Motor neuron (in vitro differentiated cells): Measurements from ENCODE around the gene CTNNA1. TPM values are rescaled to one million over a fixed set of nuclear protein-coding genes. Genes with fewer than 3 reads are reported as not detected.
A peak's percentile ranks its signal among the peaks of the same experiment; 100 is the strongest.
"Not testable (repeated sequence)": the region's sequence is repeated elsewhere in the genome, so short reads cannot be mapped to it uniquely, and the experiment has no call there.

ENCODE experiments used
- ATAC-seq, 8 experiments: fragments of 200-7000 bp; cut with Tn5 transposase; replicated peaks in 6 of 8; 2 replicates each; pipeline ENCODE4 v1.8.0; 2021; ENCODE audit warnings: mild to moderate bottlenecking in 8 of 8, moderate library complexity in 8 of 8
- H3K27ac ChIP-seq, 2 donors: fragments of 250-450 bp; sonication (Bioruptor Pico); 2 replicates each; pipeline ENCODE4 v1.9.0; 2021; ENCODE audit warnings: antibody characterized with exemption in 2 of 2, mild to moderate bottlenecking in 2 of 2, moderate library complexity in 1 of 2
- H3K4me1 ChIP-seq, 2 donors: fragments of 250-450 bp; sonication (Bioruptor Pico); replicated peaks in 1 of 2; 2 replicates each; pipeline ENCODE4 v1.6.1; 2021; ENCODE audit warnings: antibody characterized with exemption in 2 of 2, mild to moderate bottlenecking in 2 of 2, moderate library complexity in 1 of 2
- H3K4me3 ChIP-seq, 5 donors: fragments of 250-450 bp; sonication (Bioruptor Pico); 2 replicates each; pipeline ENCODE4 v1.9.0; 2021; ENCODE audit warnings: antibody characterized with exemption in 5 of 5, mild to moderate bottlenecking in 5 of 5, moderate library complexity in 4 of 5
- WGBS, 10 experiments: fragments of 450-650 bp; shearing (Covaris generic); methylation state at CpG; one replicate each; pipeline ENCODE4 v1.0.0; 2022; 5-methylcytosine and 5-hydroxymethylcytosine counted together
- in situ Hi-C, 9 experiments: fragments of 400-800 bp; cut with MboI; loops; one replicate each; pipeline ENCODE4 v1.15.0; 2021; ENCODE audit warnings: low sequenced_read_pairs in 9 of 9, low pct_unique_long_range_greater_than_20kb in 2 of 9; ENCODE audit not compliant: unreplicated experiment in 9 of 9
- total RNA-seq, 8 experiments: library from RNA; unstranded; fragments of 300-600 nt; gene quantifications; 2 replicates each; pipeline versions ENCODE4 v1.2.3 to v1.2.4, GENCODE V29; 2022

The CTNNA1 gene
- total RNA-seq, 8 experiments from 2014 or later: 176 to 339 (median 205) TPM

- H3K4me3 ChIP-seq: no peak overlapping the region
- in situ Hi-C loops: no loop called here
- H3K4me1 ChIP-seq: peaks cover 13 to 16% of the 10 kb centered on the region in 2 donors
- no peak for ATAC-seq
- WGBS, 10 experiments: 44 to 100% (median 93%) methylated on average over 1 to 4 of the region's 4 CpGs; no CpG with 5 or more reads in 1 of the 10 experiments
- no peak overlapping the region for H3K27ac ChIP-seq
These were observed 26.4 kb upstream of the CTNNA1 start for GRCh38 chr5:138726848-138727247.

- in situ Hi-C loops: not testable (repeated sequence)
These were observed 22.7 kb upstream of the CTNNA1 start for GRCh38 chr5:138730496-138730895.

GRCh38 chr5:138732466-138732865, 20.8 kb upstream of the CTNNA1 start:
- no peak overlapping the region for H3K27ac ChIP-seq
- 10 to 82% (median 61%) methylated on average over 1 to 2 of the region's 2 CpGs; no CpG with 5 or more reads in 4 of the 10 experiments for WGBS, 10 experiments
- H3K4me3 ChIP-seq: no peak overlapping the region
- no peak for ATAC-seq
- in situ Hi-C loops: no loop called here
- no peaks in the 10 kb centered on the region for H3K4me1 ChIP-seq

More at GRCh38 chr5:138730496-138730895, 22.7 kb upstream of the CTNNA1 start:
- H3K4me1 ChIP-seq, H3K27ac ChIP-seq, ATAC-seq, H3K4me3 ChIP-seq: not testable (repeated sequence)
- 91 to 100% (median 99%) methylated on average over 1 to 7 of the region's 12 CpGs; no CpG with 5 or more reads in 4 of the 10 experiments for WGBS, 10 experiments

GRCh38 chr5:138732933-138733332, 20.3 kb upstream of the CTNNA1 start:
- H3K4me1 ChIP-seq: peaks cover 0 to 3% of the 10 kb centered on the region in 2 donors
- H3K27ac ChIP-seq: no peak overlapping the region
- no peak for ATAC-seq
- 60 to 100% (median 87%) methylated on average over 1 to 4 of the region's 4 CpGs; no CpG with 5 or more reads in 1 of the 10 experiments for WGBS, 10 experiments
- H3K4me3 ChIP-seq: no peak overlapping the region
- in situ Hi-C loops: no loop called here

- ATAC-seq: no peak
- in situ Hi-C loops: no loop called here
- Histone ChIP-seq H3K27ac (no peak overlapping the region), H3K4me1 (peaks cover 0 to 4% of the 10 kb centered on the region in 2 donors), H3K4me3 (no peak overlapping the region)
- 20 to 100% (median 69%) methylated on average over 1 to 2 of the region's 2 CpGs; no CpG with 5 or more reads in 2 of the 10 experiments for WGBS, 10 experiments
These were observed 19.7 kb upstream of the CTNNA1 start for GRCh38 chr5:138733509-138733908.

GRCh38 chr5:138736293-138736692, 16.9 kb upstream of the CTNNA1 start:
- Histone ChIP-seq H3K27ac (no peak overlapping the region), H3K4me1 (peaks cover 0 to 4% of the 10 kb centered on the region in 2 donors), H3K4me3 (no peak overlapping the region)
- ATAC-seq: peak in 3 of 8 experiments; percentile 32 to 83 (median 67)
- WGBS, 10 experiments: 46 to 100% (median 94%) methylated on average over 1 to 5 of the region's 5 CpGs; no CpG with 5 or more reads in 2 of the 10 experiments
- in situ Hi-C loops: no loop called here

GRCh38 chr5:138737494-138738265, 15.5 kb upstream of the CTNNA1 start:
- 50 to 100% (median 84%) methylated on average over 1 to 2 of the region's 2 CpGs; no CpG with 5 or more reads in 2 of the 10 experiments for WGBS, 10 experiments
- no peak overlapping the region for H3K27ac ChIP-seq
- H3K4me3 ChIP-seq: no peak overlapping the region
- peaks cover 0 to 4% of the 10 kb centered on the region in 2 donors for H3K4me1 ChIP-seq
- peak in 1 of 8 experiments; percentile 23 for ATAC-seq
- in situ Hi-C loops: no loop called here

- in situ Hi-C loops: no loop called here
- Histone ChIP-seq H3K4me1 (peaks cover 0 to 4% of the 10 kb centered on the region in 2 donors), H3K27ac (no peak overlapping the region), H3K4me3 (no peak overlapping the region)
- ATAC-seq: no peak
- 15 to 86% (median 53%) methylated on average over 1 to 4 of the region's 4 CpGs for WGBS, 10 experiments
These were observed 14.8 kb upstream of the CTNNA1 start for GRCh38 chr5:138738399-138738798.

- no peak overlapping the region for H3K4me3 ChIP-seq
- 88 to 100% (median 97%) methylated on average over 1 of the region's 1 CpG; no CpG with 5 or more reads in 2 of the 10 experiments for WGBS, 10 experiments
- ATAC-seq: no peak
- no peak overlapping the region for H3K27ac ChIP-seq
- peaks cover 0 to 4% of the 10 kb centered on the region in 2 donors for H3K4me1 ChIP-seq
- in situ Hi-C loops: no loop called here
These were observed 13.3 kb upstream of the CTNNA1 start for GRCh38 chr5:138739938-138740337.

GRCh38 chr5:138743484-138743883, 9.7 kb upstream of the CTNNA1 start:
- ATAC-seq: no peak
- Histone ChIP-seq H3K4me1 (no peaks in the 10 kb centered on the region), H3K27ac (no peak overlapping the region), H3K4me3 (no peak overlapping the region)
- in situ Hi-C loops: no loop called here
- WGBS, 10 experiments: 40 to 89% (median 66%) methylated on average over 1 to 3 of the region's 4 CpGs; no CpG with 5 or more reads in 3 of the 10 experiments

GRCh38 chr5:138745268-138745667, 8.0 kb upstream of the CTNNA1 start:
- 13 to 100% (median 90%) methylated on average over 1 to 3 of the region's 6 CpGs; no CpG with 5 or more reads in 2 of the 10 experiments for WGBS, 10 experiments
- in situ Hi-C loops: no loop called here
- Histone ChIP-seq H3K4me3 (no peak overlapping the region), H3K27ac (no peak overlapping the region), H3K4me1 (no peaks in the 10 kb centered on the region)
- ATAC-seq: no peak

GRCh38 chr5:138748630-138749081, 4.6 kb upstream of the CTNNA1 start:
- 17 to 80% (median 67%) methylated on average over 1 to 5 of the region's 6 CpGs; no CpG with 5 or more reads in 3 of the 10 experiments for WGBS, 10 experiments
- in situ Hi-C loops: no loop called here
- Histone ChIP-seq H3K27ac (no peak overlapping the region), H3K4me1 (peaks cover 0 to 3% of the 10 kb centered on the region in 2 donors), H3K4me3 (no peak overlapping the region)
- ATAC-seq: no peak

- H3K4me3 ChIP-seq, in situ Hi-C loops, H3K27ac ChIP-seq, ATAC-seq: not testable (repeated sequence)
- 86 to 100% (median 95%) methylated on average over 1 to 2 of the region's 2 CpGs; no CpG with 5 or more reads in 6 of the 10 experiments for WGBS, 10 experiments
- H3K4me1 ChIP-seq: peaks cover 11 to 13% of the 10 kb centered on the region in 2 donors
These were observed 1.9 kb upstream of the CTNNA1 start for GRCh38 chr5:138751344-138751743.
